ENCODE results near the gene CENPA.

DNA sequence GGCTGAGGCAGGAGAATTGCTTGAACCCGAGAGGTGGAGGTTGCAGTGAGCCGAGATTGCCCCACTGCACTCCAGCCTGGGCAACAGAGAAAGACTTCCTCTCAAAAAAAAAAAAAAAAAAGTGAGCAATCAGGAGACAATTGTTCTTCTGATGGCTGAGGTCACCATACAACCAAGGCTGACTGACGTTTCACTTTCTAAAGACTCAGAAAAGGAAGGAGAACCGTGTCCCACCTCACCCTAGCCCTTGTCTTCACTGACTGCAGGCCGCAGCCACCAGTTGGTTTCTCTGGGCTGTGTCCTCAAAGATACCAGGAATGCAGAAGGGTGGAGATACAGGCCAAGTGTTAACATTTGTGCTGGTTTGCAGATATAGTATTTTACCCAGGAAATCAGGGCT, 29.5 kb upstream of the CENPA start:
- TF ChIP-seq CTCF (IDR thresholded peaks at IDR 0.05) (no peak), POLR2A (IDR thresholded peaks at IDR 0.05) (no peak)
